Common myeloid progenitor, CD34-positive (primary cell): ENCODE data around the gene UQCC2.

Experiments used
- CTCF ChIA-PET: fragments of 350-600 bp; sonication (Branson Sonifier 250); formaldehyde crosslinking; loops from one replicate; lab custom pipeline; 2021; ENCODE audit warnings: antibody characterized with exemption; lab: Charles Lee
- POLR2A ChIA-PET: fragments of 350-600 bp; sonication (Branson Sonifier 250); formaldehyde crosslinking; loops from one replicate; lab custom pipeline; 2021; ENCODE audit warnings: antibody characterized with exemption; lab: Charles Lee
- DNase-seq, 3 donors: peaks; one replicate each; pipeline versions ENCODE4 v3.0.0 to v3.0.0-alpha.2; 2013
- H3K27ac ChIP-seq, 2 experiments: 1 replicate in 1 of 2; 2 replicates in 1 of 2; pipeline ENCODE4 v1.7.0; 2013; ENCODE audit warnings: inconsistent platforms in 2 of 2, low read length in 2 of 2, mild to moderate bottlenecking in 2 of 2, low read depth in 1 of 2, moderate library complexity in 1 of 2; ENCODE audit not compliant: severe bottlenecking in 2 of 2, insufficient read depth in 1 of 2, poor library complexity in 1 of 2
- H3K27me3 ChIP-seq, 5 experiments: replicated peaks in 2 of 5; 1 replicate in 3 of 5; 2 replicates in 2 of 5; pipeline versions ENCODE4 v1.6.1 to v1.7.0; 2013; ENCODE audit warnings: low read length in 4 of 5, mild to moderate bottlenecking in 2 of 5, moderate library complexity in 2 of 5, inconsistent platforms in 1 of 5; ENCODE audit not compliant: insufficient read depth in 5 of 5, control insufficient read depth in 4 of 5
- H3K36me3 ChIP-seq, 4 experiments: 1 replicate in 2 of 4; 2 replicates in 2 of 4; pipeline versions ENCODE4 v1.6.1 to v1.7.0; 2013; ENCODE audit warnings: low read length in 3 of 4, control low read depth in 1 of 4, mild to moderate bottlenecking in 1 of 4; ENCODE audit not compliant: control insufficient read depth in 4 of 4, insufficient read depth in 4 of 4
- H3K4me1 ChIP-seq, 4 experiments: 1 replicate in 3 of 4; 2 replicates in 1 of 4; pipeline versions ENCODE4 v1.6.1 to v1.7.1; 2013; ENCODE audit warnings: low read length in 3 of 4, mild to moderate bottlenecking in 3 of 4, control low read depth in 1 of 4, inconsistent platforms in 1 of 4, moderate library complexity in 1 of 4; ENCODE audit not compliant: control insufficient read depth in 4 of 4, insufficient read depth in 4 of 4; ENCODE audit errors: control extremely low read depth in 1 of 4
- H3K4me3 ChIP-seq, 7 experiments: 1 replicate in 4 of 7; 2 replicates in 3 of 7; pipeline versions ENCODE4 v1.5.1 to v1.7.0; 2013; ENCODE audit warnings: mild to moderate bottlenecking in 7 of 7, low read length in 6 of 7, moderate library complexity in 6 of 7, inconsistent platforms in 2 of 7, low read depth in 2 of 7, control low read depth in 1 of 7; ENCODE audit not compliant: insufficient read depth in 4 of 7, control insufficient read depth in 1 of 7; ENCODE audit errors: extremely low read depth in 1 of 7
- H3K9me3 ChIP-seq, 5 experiments: 1 replicate in 4 of 5; 2 replicates in 1 of 5; pipeline versions ENCODE4 v1.6.1 to v1.7.1; 2013; ENCODE audit warnings: low read length in 4 of 5, mild to moderate bottlenecking in 2 of 5, inconsistent platforms in 1 of 5, low read depth in 1 of 5, moderate library complexity in 1 of 5; ENCODE audit not compliant: control insufficient read depth in 4 of 5, insufficient read depth in 2 of 5; ENCODE audit errors: control extremely low read depth in 1 of 5
- WGBS: methylation state at CpG from one replicate; pipeline ENCODE4 v1.1.5; 2013; ENCODE audit not compliant: insufficient coverage; 5-methylcytosine and 5-hydroxymethylcytosine counted together

Gene UQCC2

DNA sequence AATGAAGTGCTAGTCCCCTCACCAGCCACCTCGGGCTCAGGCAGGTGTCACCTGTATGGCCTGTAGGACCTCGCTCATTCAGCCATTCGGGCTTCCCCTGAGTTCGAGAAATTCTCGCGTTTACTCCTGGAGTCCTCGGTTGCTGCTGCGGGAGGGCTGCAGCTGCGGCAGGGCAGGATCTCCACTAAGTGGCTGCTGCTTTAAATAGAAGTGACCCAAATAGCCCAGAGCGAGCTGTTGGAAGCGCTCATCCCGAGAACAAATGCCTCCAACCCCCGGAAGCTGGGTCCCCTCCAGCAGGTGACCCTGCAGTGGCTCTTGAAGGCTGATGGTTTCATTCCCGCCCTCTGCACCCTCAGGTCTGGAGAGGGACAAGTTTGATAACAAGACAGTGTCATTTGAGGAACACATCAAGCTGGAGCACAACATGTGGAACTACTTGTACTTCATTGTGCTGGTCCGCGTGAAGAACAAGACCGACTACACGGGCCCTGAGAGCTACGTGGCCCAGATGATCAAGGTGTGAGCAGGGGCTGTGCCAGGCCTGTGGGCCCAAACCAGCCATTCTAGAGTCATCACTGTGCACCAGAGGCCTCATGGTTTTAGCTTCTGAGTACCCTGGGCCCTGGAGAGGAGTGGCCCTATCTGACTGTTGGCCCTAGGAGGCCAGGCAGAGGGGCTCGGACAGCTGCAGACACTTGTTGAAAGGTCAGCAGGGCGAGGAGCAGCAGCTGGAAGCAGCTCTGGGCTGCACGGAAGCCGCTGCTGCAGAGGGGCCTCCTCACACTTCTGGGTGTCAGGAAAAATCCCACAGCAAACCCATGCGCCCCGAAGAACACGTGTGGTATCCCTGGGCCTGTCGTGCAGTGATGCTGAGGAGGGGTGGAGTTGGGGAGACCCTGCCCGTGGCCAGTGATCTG, 18.1 kb downstream of the UQCC2 start:
- Histone ChIP-seq H3K9me3 (no peaks in the 10 kb centered on the region), H3K27ac (peak overlapping the region; percentile 20 to 55), H3K4me3 (peak overlapping the region in 2 of 7 experiments; percentile 17 to 48), H3K36me3 (peaks cover 0 to 22% (median 11%) of the 10 kb centered on the region in 4 experiments), H3K27me3 (no peaks in the 10 kb centered on the region), H3K4me1 (peaks cover 7 to 70% (median 68%) of the 10 kb centered on the region in 4 experiments)
- WGBS, result 85% methylated on average over 28 of the region's 28 CpGs
- ChIA-PET POLR2A (interaction anchor here (0.7 to 1.4 kb wide), 3 partner anchors 17 to 101 kb away, joined by 3 to 4 read pairs (median 3); partner anchors contain the start of gene UQCC2), CTCF (interaction anchor here (0.5 to 3.1 kb wide), 9 partner anchors 9 to 349 kb away, joined by 3 to 16 read pairs (median 3); no protein-coding TSS in a partner anchor)
- DNase-seq, result peak in 1 of 3 donors; percentile 7

DNA sequence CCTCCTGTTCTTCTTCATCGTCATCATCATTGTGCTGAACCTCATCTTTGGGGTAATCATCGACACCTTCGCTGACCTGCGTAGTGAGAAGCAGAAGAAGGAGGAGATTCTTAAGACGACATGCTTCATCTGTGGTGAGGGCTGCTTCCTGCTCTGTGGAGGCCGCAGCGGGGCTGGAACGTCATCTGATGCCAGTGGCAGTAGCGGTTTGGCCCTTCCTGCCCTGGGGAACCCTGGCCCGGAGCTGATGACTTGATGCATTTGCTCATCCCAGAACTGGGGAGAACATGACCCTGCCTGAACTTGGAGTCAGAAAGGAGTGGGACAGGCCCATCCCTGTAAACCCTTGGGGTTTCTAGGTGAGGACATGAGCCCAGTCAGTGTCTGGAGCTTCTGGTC, 18.7 kb downstream of the UQCC2 start:
- 2% methylated on average over 10 of the region's 10 CpGs for WGBS
- peak overlapping the region; percentile 20 to 55 for H3K27ac ChIP-seq
- peak; percentile 89 to 96 (median 95) for DNase-seq

GRCh38 chr6:33692078-33692759, 19.3 kb downstream of the UQCC2 start:
- no peak for DNase-seq
- H3K27me3 ChIP-seq, result no peaks in the 10 kb centered on the region
- ChIA-PET POLR2A (interaction anchor here (1.5 kb wide), 1 partner anchor 24 kb away, joined by 3 read pairs; no protein-coding TSS in a partner anchor), CTCF (interaction anchor here (0.8 to 5.1 kb wide), 5 partner anchors 9 to 84 kb away, joined by 3 to 32 read pairs (median 3); no protein-coding TSS in a partner anchor)
- peaks cover 7 to 57% (median 56%) of the 10 kb centered on the region in 4 experiments for H3K4me1 ChIP-seq
- H3K27ac ChIP-seq, result peak overlapping the region in 1 of 2 experiments; percentile 20
- no peaks in the 10 kb centered on the region for H3K9me3 ChIP-seq
- H3K36me3 ChIP-seq, result peaks cover 0 to 23% (median 7%) of the 10 kb centered on the region in 4 experiments
- H3K4me3 ChIP-seq, result peak overlapping the region in 2 of 7 experiments; percentile 17
- WGBS, result 82% methylated on average over 8 of the region's 12 CpGs

More for the DNA sequence above, 18.7 kb downstream of the UQCC2 start:
- Histone ChIP-seq H3K27me3 (no peaks in the 10 kb centered on the region), H3K9me3 (no peaks in the 10 kb centered on the region), H3K36me3 (peaks cover 0 to 23% (median 9%) of the 10 kb centered on the region in 4 experiments), H3K4me3 (peak overlapping the region in 2 of 7 experiments; percentile 17 to 48), H3K4me1 (peaks cover 7 to 63% (median 61%) of the 10 kb centered on the region in 4 experiments)
- CTCF ChIA-PET, result interaction anchor here (0.8 to 5.1 kb wide), 6 partner anchors 9 to 116 kb away, joined by 3 to 32 read pairs (median 6); no protein-coding TSS in a partner anchor
- POLR2A ChIA-PET, result interaction anchor here (0.7 kb wide), 1 partner anchor 18 kb away, joined by 3 read pairs; the partner anchor contains the start of gene UQCC2

- Histone ChIP-seq H3K27me3 (no peaks in the 10 kb centered on the region), H3K4me3 (no peak overlapping the region), H3K36me3 (peaks cover 0 to 25% (median 7%) of the 10 kb centered on the region in 4 experiments), H3K4me1 (peaks cover 7 to 51% (median 49%) of the 10 kb centered on the region in 4 experiments), H3K9me3 (no peaks in the 10 kb centered on the region), H3K27ac (no peak overlapping the region)
- DNase-seq, result no peak
- WGBS, result 95% methylated on average over 14 of the region's 15 CpGs
- CTCF ChIA-PET, result interaction anchor here (0.8 to 5.1 kb wide), 4 partner anchors 10 to 84 kb away, joined by 3 to 32 read pairs (median 3); no protein-coding TSS in a partner anchor
- POLR2A ChIA-PET, result interaction anchor here (1.5 kb wide), 1 partner anchor 23 kb away, joined by 3 read pairs; no protein-coding TSS in a partner anchor
Measured at GRCh38 chr6:33691456-33692077, 19.9 kb downstream of the UQCC2 start.

- no peak for DNase-seq
- Histone ChIP-seq H3K27ac (no peak overlapping the region), H3K4me3 (no peak overlapping the region), H3K27me3 (no peaks in the 10 kb centered on the region), H3K4me1 (peaks cover 7 to 43% (median 41%) of the 10 kb centered on the region in 4 experiments), H3K9me3 (no peaks in the 10 kb centered on the region), H3K36me3 (peaks cover 0 to 32% (median 8%) of the 10 kb centered on the region in 4 experiments)
- POLR2A ChIA-PET, result interaction anchor here (1.5 kb wide), 1 partner anchor 22 kb away, joined by 3 read pairs; no protein-coding TSS in a partner anchor
- CTCF ChIA-PET, result interaction anchor here (1.1 to 5.1 kb wide), 3 partner anchors 11 to 111 kb away, joined by 3 to 32 read pairs (median 3); partner anchors contain the start of gene BAK1
- WGBS, result 96% methylated on average over 8 of the region's 13 CpGs
Measured at GRCh38 chr6:33690766-33691165, 20.7 kb downstream of the UQCC2 start.

DNA sequence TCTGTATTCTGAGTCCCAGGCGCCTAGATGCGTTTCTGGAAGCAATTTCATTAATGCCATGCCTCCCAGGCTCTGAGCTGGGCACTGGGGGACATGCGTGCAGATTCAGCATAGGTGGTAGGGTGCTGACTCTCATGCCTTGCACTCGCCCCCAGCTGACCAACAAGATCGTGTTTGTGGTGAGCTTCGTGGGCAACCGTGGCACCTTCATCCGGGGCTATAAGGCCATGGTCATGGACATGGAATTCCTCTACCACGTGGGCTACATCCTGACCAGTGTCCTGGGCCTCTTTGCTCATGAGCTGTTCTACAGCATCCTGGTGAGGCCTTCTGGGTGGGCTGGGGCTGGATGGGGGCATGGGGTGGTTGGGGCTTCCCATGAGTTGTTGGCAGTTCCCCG, 21.6 kb downstream of the UQCC2 start:
- ChIA-PET POLR2A (no interaction called here), CTCF (interaction anchor here (1.1 to 5.1 kb wide), 5 partner anchors 12 to 110 kb away, joined by 3 to 32 read pairs (median 3); partner anchors contain the start of genes BAK1 and UQCC2)
- WGBS, result 91% methylated on average over 10 of the region's 10 CpGs
- Histone ChIP-seq H3K4me3 (no peak overlapping the region), H3K36me3 (peaks cover 0 to 40% (median 5%) of the 10 kb centered on the region in 4 experiments), H3K4me1 (peaks cover 7 to 34% (median 32%) of the 10 kb centered on the region in 4 experiments), H3K27me3 (no peaks in the 10 kb centered on the region), H3K9me3 (no peaks in the 10 kb centered on the region), H3K27ac (no peak overlapping the region)
- DNase-seq, result no peak
